WTC11 (cell line): ENCODE measurements around the gene IL36G. TPM values are rescaled to one million over a fixed set of nuclear protein-coding genes. Genes with fewer than 3 reads are reported as not detected.

Experiments
- ATAC-seq: fragments of 200-7000 bp; cut with Tn5 transposase; 2 replicates; pipeline ENCODE4 v1.10.0; 2021; ENCODE audit warnings: mild to moderate bottlenecking, moderate library complexity
- CTCF ChIA-PET: fragments of 300-600 bp; sonication (Branson Sonifier 250); formaldehyde crosslinking; loops from one replicate; lab custom pipeline; 2021; ENCODE audit warnings: antibody characterized with exemption; lab: Charles Lee
- POLR2A ChIA-PET: fragments of 350-600 bp; sonication (Branson Sonifier 250); formaldehyde crosslinking; loops from one replicate; lab custom pipeline; 2021; ENCODE audit warnings: antibody characterized with exemption; lab: Charles Lee
- DNase-seq: peaks from one replicate; pipeline ENCODE4 v3.0.0; 2021; ENCODE audit warnings: low spot score
- H3K27ac Mint-ChIP-seq: 2 replicates; pipeline ENCODE4 v1.8.0; 2021; ENCODE audit warnings: mixed read lengths
- H3K27me3 Mint-ChIP-seq: 2 replicates; pipeline ENCODE4 v1.8.0; 2021; ENCODE audit warnings: low read depth, mild to moderate bottlenecking, moderate library complexity, mixed read lengths
- H3K36me3 Mint-ChIP-seq: 2 replicates; pipeline ENCODE4 v1.8.0; 2021; ENCODE audit warnings: mixed read lengths
- H3K4me1 Mint-ChIP-seq: 2 replicates; pipeline ENCODE4 v1.8.0; 2022; ENCODE audit warnings: mixed read lengths
- H3K4me3 Mint-ChIP-seq: 2 replicates; pipeline ENCODE4 v1.8.0; 2021; ENCODE audit warnings: mild to moderate bottlenecking, moderate library complexity, mixed read lengths
- H3K9me3 Mint-ChIP-seq: 2 replicates; pipeline ENCODE4 v1.8.0; 2021; ENCODE audit warnings: mixed read lengths
- ATF1 ChIP-seq: sonication (generic); formaldehyde crosslinking; IDR thresholded peaks from 2 replicates; pipeline ENCODE4 v1.8.1; 2023; ENCODE audit warnings: mild to moderate bottlenecking, moderate library complexity, missing genetic modification reagents
- ELF4 ChIP-seq: sonication (generic); formaldehyde crosslinking; IDR thresholded peaks from 2 replicates; pipeline ENCODE4 v1.8.1; 2022; ENCODE audit warnings: low read depth, mild to moderate bottlenecking, moderate library complexity, missing genetic modification reagents
- ETV6 ChIP-seq: sonication (generic); formaldehyde crosslinking; IDR thresholded peaks from 2 replicates; pipeline ENCODE4 v1.8.1; 2022; ENCODE audit warnings: mild to moderate bottlenecking, missing genetic modification reagents
- FOXK1 ChIP-seq: sonication (generic); formaldehyde crosslinking; IDR thresholded peaks from 2 replicates; pipeline ENCODE4 v1.8.0; 2022; ENCODE audit warnings: mild to moderate bottlenecking, moderate library complexity, missing genetic modification reagents
- FOXP1 ChIP-seq: sonication (generic); formaldehyde crosslinking; IDR thresholded peaks from 2 replicates; pipeline ENCODE4 v1.8.0; 2022; ENCODE audit warnings: missing genetic modification reagents, mild to moderate bottlenecking, moderate library complexity, borderline replicate concordance
- GTF2I ChIP-seq: fragments of 250-450 bp; sonication (Bioruptor Pico); conservative IDR thresholded peaks from 2 replicates; pipeline ENCODE4 v1.4.0; 2021; ENCODE audit warnings: mild to moderate bottlenecking
- IRF2 ChIP-seq: sonication (generic); formaldehyde crosslinking; IDR thresholded peaks from 2 replicates; pipeline ENCODE4 v1.8.0; 2022; ENCODE audit warnings: low read depth, missing genetic modification reagents, borderline replicate concordance
- JAZF1 ChIP-seq: fragments of 250-450 bp; sonication (Bioruptor Pico); IDR thresholded peaks from 2 replicates; pipeline ENCODE4 v1.9.0; 2021; ENCODE audit warnings: moderate library complexity, mild to moderate bottlenecking, inconsistent platforms
- JUN ChIP-seq: sonication (generic); formaldehyde crosslinking; IDR thresholded peaks from 2 replicates; pipeline ENCODE4 v1.8.0; 2023; ENCODE audit warnings: mild to moderate bottlenecking, missing genetic modification reagents
- KAT7 ChIP-seq: sonication (generic); formaldehyde crosslinking; IDR thresholded peaks from 2 replicates; pipeline ENCODE4 v1.8.1; 2023; ENCODE audit warnings: missing genetic modification reagents, mild to moderate bottlenecking, borderline replicate concordance
- MXD4 ChIP-seq: fragments of 250-450 bp; sonication (Bioruptor Pico); IDR thresholded peaks from 2 replicates; pipeline ENCODE4 v1.8.0; 2021; ENCODE audit warnings: mild to moderate bottlenecking, moderate library complexity, borderline replicate concordance
- NR3C1 ChIP-seq: sonication (generic); formaldehyde crosslinking; conservative IDR thresholded peaks from 2 replicates; pipeline ENCODE4 v1.8.1; 2023; ENCODE audit warnings: low read depth, mild to moderate bottlenecking, missing genetic modification reagents
- PRRX2 ChIP-seq: fragments of 250-450 bp; sonication (Bioruptor Pico); IDR thresholded peaks from 2 replicates; pipeline ENCODE4 v1.8.0; 2021; ENCODE audit warnings: mild to moderate bottlenecking
- SMAD4 ChIP-seq: sonication (generic); formaldehyde crosslinking; IDR thresholded peaks from 2 replicates; pipeline ENCODE4 v1.8.0; 2022; ENCODE audit warnings: mild to moderate bottlenecking, missing genetic modification reagents
- ZNF121 ChIP-seq: sonication (generic); formaldehyde crosslinking; IDR thresholded peaks from 2 replicates; pipeline ENCODE4 v1.8.0; 2023; ENCODE audit warnings: missing genetic modification reagents
- ZNF219 ChIP-seq: sonication (generic); formaldehyde crosslinking; IDR thresholded peaks from 2 replicates; pipeline ENCODE4 v1.8.0; 2023; ENCODE audit warnings: missing genetic modification reagents, mild to moderate bottlenecking, borderline replicate concordance
- ZNF232 ChIP-seq: sonication (generic); formaldehyde crosslinking; IDR thresholded peaks from 2 replicates; pipeline ENCODE4 v1.8.0; 2022; ENCODE audit warnings: mild to moderate bottlenecking, missing genetic modification reagents
- ZNF317 ChIP-seq: sonication (generic); formaldehyde crosslinking; IDR thresholded peaks from 2 replicates; pipeline ENCODE4 v1.8.1; 2023; ENCODE audit warnings: low read depth, mild to moderate bottlenecking, moderate library complexity, missing genetic modification reagents, borderline replicate concordance
- ZNF423 ChIP-seq: fragments of 250-450 bp; sonication (Bioruptor Pico); IDR thresholded peaks from 2 replicates; pipeline ENCODE4 v2.1.2; 2022; ENCODE audit warnings: mild to moderate bottlenecking, moderate library complexity
- ZNF671 ChIP-seq: fragments of 250-450 bp; sonication (Bioruptor Pico); IDR thresholded peaks from 2 replicates; pipeline ENCODE4 v1.8.0; 2021; ENCODE audit warnings: mild to moderate bottlenecking
- total RNA-seq: library from RNA; stranded (reverse); gene quantifications from 3 replicates; pipeline ENCODE4 v1.2.3, GENCODE V29; 2021
- TF ChIP-seq, protein P1 (sequence below): sonication (generic); formaldehyde crosslinking; conservative IDR thresholded peaks from 2 replicates; pipeline ENCODE4 v1.8.1; 2022; ENCODE audit warnings: mild to moderate bottlenecking, missing genetic modification reagents
- TF ChIP-seq, protein P2 (sequence below): sonication (generic); formaldehyde crosslinking; IDR thresholded peaks from 2 replicates; pipeline ENCODE4 v1.8.1; 2023; ENCODE audit warnings: mild to moderate bottlenecking, missing genetic modification reagents
- TF ChIP-seq, protein P3 (sequence below): sonication (generic); formaldehyde crosslinking; IDR thresholded peaks from 2 replicates; pipeline ENCODE4 v1.8.0; 2022; ENCODE audit warnings: mild to moderate bottlenecking, missing genetic modification reagents
- TF ChIP-seq, protein P4 (sequence below): fragments of 250-450 bp; sonication (Bioruptor Pico); IDR thresholded peaks from 2 replicates; pipeline ENCODE4 v1.9.0; 2021; ENCODE audit warnings: moderate library complexity, mild to moderate bottlenecking, inconsistent platforms, borderline replicate concordance
- TF ChIP-seq, protein P5 (sequence below): sonication (generic); formaldehyde crosslinking; IDR thresholded peaks from 2 replicates; pipeline ENCODE4 v1.8.1; 2022; ENCODE audit warnings: mild to moderate bottlenecking, missing genetic modification reagents, moderate library complexity, borderline replicate concordance

IL36G gene
- total RNA-seq, 1 experiment from 2014 or later = not detected

DNA sequence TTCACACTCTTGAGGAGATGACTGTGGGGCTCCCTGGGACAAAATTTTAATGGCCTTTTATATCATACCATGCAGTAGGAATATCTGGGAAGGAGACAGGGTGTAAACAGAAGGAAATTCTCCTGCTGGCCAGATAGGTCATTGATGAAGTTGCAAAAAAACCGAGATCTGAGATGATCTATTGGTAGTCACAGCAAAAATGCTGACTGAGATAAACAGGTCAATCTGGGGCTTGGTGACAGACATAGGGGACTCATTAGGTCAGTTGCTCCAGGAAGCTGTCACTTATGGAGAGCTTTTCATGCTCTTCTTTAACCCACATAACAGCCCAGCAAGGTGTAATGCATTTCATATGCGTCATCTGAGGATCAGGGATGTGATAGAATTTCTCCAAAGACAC is 24.9 kb downstream of the IL36G start (continued):
- no peak for TF ChIP-seq JUN
- TF ChIP-seq PRRX2 = no peak
- TF ChIP-seq, protein P1, sequence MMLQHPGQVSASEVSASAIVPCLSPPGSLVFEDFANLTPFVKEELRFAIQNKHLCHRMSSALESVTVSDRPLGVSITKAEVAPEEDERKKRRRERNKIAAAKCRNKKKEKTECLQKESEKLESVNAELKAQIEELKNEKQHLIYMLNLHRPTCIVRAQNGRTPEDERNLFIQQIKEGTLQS (CRISPR knock-in tag) = no peak
- no peak for TF ChIP-seq GTF2I (CRISPR knock-in tag)
- TF ChIP-seq ZNF232 (CRISPR knock-in tag) = no peak
- TF ChIP-seq NR3C1 (CRISPR knock-in tag) = no peak
- TF ChIP-seq ZNF671 (CRISPR knock-in tag) = no peak
- TF ChIP-seq ZNF121 (CRISPR knock-in tag) = no peak

DNA sequence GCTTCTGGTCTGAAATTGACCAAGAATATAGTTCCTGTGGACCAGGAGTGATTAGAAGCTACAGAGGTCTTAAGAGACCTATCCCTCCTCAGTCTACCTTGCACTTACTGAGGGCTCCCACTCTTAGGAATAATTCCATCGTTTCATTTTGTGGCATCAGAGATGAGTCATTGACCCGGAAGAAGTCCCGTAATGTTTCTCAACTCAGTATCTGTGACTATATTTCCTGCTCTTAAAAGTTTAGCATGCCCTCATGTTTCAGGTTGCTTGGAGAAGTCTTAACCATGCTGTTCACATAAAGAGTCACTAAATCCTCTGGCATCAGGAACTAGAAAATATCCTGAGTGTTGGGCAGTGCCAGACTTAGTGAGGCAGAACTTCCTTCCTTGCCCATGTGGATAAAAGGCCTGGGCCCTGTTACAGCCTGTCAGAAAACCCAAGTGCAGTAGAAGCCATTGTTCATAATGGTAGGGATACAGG is 27.3 kb downstream of the IL36G start, which contains the start of gene IL36A:
IL36A (plus strand) TSS at position 430 of the 480 bp plus-strand sequence. CDS start 413 bp downstream, outside the sequence.
- Mint-ChIP-seq H3K4me3 (no peak within 1 kb of the TSS), H3K27ac (no peak within 1 kb of the TSS), H3K27me3 (peaks cover 32% of the 10 kb centered on the region), H3K9me3 (peaks cover 44% of the 10 kb centered on the region), H3K4me1 (no peaks in the 10 kb centered on the region)
- DNase-seq = no peak
- CTCF ChIA-PET = no interaction called here
- no peak for TF ChIP-seq JAZF1 (CRISPR knock-in tag)
- TF ChIP-seq ZNF317 = no peak
- no peak for TF ChIP-seq ZNF423 (CRISPR knock-in tag)
- no peak for TF ChIP-seq SMAD4 (CRISPR knock-in tag)
- no peak for TF ChIP-seq KAT7 (CRISPR knock-in tag)
- no peak for TF ChIP-seq PRRX2
- TF ChIP-seq, protein P2, sequence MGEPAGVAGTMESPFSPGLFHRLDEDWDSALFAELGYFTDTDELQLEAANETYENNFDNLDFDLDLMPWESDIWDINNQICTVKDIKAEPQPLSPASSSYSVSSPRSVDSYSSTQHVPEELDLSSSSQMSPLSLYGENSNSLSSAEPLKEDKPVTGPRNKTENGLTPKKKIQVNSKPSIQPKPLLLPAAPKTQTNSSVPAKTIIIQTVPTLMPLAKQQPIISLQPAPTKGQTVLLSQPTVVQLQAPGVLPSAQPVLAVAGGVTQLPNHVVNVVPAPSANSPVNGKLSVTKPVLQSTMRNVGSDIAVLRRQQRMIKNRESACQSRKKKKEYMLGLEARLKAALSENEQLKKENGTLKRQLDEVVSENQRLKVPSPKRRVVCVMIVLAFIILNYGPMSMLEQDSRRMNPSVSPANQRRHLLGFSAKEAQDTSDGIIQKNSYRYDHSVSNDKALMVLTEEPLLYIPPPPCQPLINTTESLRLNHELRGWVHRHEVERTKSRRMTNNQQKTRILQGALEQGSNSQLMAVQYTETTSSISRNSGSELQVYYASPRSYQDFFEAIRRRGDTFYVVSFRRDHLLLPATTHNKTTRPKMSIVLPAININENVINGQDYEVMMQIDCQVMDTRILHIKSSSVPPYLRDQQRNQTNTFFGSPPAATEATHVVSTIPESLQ (CRISPR knock-in tag) = no peak
- TF ChIP-seq, protein P3, sequence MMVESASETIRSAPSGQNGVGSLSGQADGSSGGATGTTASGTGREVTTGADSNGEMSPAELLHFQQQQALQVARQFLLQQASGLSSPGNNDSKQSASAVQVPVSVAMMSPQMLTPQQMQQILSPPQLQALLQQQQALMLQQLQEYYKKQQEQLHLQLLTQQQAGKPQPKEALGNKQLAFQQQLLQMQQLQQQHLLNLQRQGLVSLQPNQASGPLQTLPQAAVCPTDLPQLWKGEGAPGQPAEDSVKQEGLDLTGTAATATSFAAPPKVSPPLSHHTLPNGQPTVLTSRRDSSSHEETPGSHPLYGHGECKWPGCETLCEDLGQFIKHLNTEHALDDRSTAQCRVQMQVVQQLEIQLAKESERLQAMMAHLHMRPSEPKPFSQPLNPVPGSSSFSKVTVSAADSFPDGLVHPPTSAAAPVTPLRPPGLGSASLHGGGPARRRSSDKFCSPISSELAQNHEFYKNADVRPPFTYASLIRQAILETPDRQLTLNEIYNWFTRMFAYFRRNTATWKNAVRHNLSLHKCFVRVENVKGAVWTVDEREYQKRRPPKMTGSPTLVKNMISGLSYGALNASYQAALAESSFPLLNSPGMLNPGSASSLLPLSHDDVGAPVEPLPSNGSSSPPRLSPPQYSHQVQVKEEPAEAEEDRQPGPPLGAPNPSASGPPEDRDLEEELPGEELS (CRISPR knock-in tag) = no peak
- TF ChIP-seq, protein P1 (CRISPR knock-in tag) = no peak
- no peak for TF ChIP-seq ATF1
- TF ChIP-seq NR3C1 (CRISPR knock-in tag) = no peak
- no peak for TF ChIP-seq ZNF219 (CRISPR knock-in tag)
- TF ChIP-seq, protein P4, sequence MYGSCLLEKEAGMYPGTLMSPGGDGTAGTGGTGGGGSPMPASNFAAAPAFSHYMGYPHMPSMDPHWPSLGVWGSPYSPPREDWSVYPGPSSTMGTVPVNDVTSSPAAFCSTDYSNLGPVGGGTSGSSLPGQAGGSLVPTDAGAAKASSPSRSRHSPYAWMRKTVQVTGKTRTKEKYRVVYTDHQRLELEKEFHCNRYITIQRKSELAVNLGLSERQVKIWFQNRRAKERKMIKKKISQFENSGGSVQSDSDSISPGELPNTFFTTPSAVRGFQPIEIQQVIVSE = no peak
- TF ChIP-seq, all 79 proteins: peak for 0
- peaks cover 18% of the 10 kb centered on the region for H3K36me3 Mint-ChIP-seq
- POLR2A ChIA-PET = no interaction called here
- no peak for ATAC-seq

DNA sequence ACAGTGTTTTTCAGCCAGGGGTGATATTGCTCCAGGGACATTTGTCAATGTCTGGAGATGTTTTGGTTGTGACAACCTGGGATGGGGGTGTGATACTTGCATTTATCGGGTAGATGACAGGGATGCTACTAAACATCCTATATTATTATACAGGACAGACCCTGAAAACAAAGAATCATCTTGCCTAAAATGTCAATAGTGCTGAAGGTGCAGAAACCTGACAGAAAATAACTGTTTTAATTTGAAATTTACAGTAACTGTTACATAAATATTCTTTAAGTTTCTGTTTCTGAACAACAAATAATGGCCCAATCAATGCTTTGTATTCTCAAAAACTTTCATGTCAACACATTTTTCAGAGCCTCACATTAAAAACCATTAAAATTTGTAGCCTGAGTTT is 29.4 kb downstream of the IL36G start:
- POLR2A ChIA-PET = no interaction called here
- H3K4me3 Mint-ChIP-seq = no peak overlapping the region
- no peaks in the 10 kb centered on the region for H3K4me1 Mint-ChIP-seq
- peaks cover 31% of the 10 kb centered on the region for H3K27me3 Mint-ChIP-seq
- no peak overlapping the region for H3K27ac Mint-ChIP-seq
- CTCF ChIA-PET = no interaction called here
- TF ChIP-seq ZNF423 (CRISPR knock-in tag) (no peak), ELF4 (no peak), ETV6 (no peak), FOXP1 (CRISPR knock-in tag) (no peak), PRRX2 (no peak), MXD4 (CRISPR knock-in tag) (no peak), FOXK1 (CRISPR knock-in tag) (no peak), SMAD4 (CRISPR knock-in tag) (no peak), IRF2 (CRISPR knock-in tag) (no peak)
- TF ChIP-seq, protein P4 = no peak
- TF ChIP-seq, protein P5, sequence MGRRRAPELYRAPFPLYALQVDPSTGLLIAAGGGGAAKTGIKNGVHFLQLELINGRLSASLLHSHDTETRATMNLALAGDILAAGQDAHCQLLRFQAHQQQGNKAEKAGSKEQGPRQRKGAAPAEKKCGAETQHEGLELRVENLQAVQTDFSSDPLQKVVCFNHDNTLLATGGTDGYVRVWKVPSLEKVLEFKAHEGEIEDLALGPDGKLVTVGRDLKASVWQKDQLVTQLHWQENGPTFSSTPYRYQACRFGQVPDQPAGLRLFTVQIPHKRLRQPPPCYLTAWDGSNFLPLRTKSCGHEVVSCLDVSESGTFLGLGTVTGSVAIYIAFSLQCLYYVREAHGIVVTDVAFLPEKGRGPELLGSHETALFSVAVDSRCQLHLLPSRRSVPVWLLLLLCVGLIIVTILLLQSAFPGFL (CRISPR knock-in tag) = no peak
- H3K36me3 Mint-ChIP-seq = no peaks in the 10 kb centered on the region; the same call in 1 of the 2 replicates
- H3K9me3 Mint-ChIP-seq = peaks cover 31% of the 10 kb centered on the region
- DNase-seq = no peak
- ATAC-seq = no peak
